WTC11 (cell line): ENCODE data around the gene HYAL1. TPM values are rescaled to one million over a fixed set of nuclear protein-coding genes. Genes with fewer than 3 reads are reported as not detected.

Experiments used
- ATAC-seq: fragments of 200-7000 bp; cut with Tn5 transposase; 2 replicates; pipeline ENCODE4 v1.10.0; 2021; ENCODE audit warnings: mild to moderate bottlenecking, moderate library complexity
- CTCF ChIA-PET: fragments of 300-600 bp; sonication (Branson Sonifier 250); formaldehyde crosslinking; loops from one replicate; lab custom pipeline; 2021; ENCODE audit warnings: antibody characterized with exemption; lab: Charles Lee
- POLR2A ChIA-PET: fragments of 350-600 bp; sonication (Branson Sonifier 250); formaldehyde crosslinking; loops from one replicate; lab custom pipeline; 2021; ENCODE audit warnings: antibody characterized with exemption; lab: Charles Lee
- DNase-seq: peaks from one replicate; pipeline ENCODE4 v3.0.0; 2021; ENCODE audit warnings: low spot score
- H3K27ac Mint-ChIP-seq: 2 replicates; pipeline ENCODE4 v1.8.0; 2021; ENCODE audit warnings: mixed read lengths
- H3K27me3 Mint-ChIP-seq: 2 replicates; pipeline ENCODE4 v1.8.0; 2021; ENCODE audit warnings: low read depth, mild to moderate bottlenecking, moderate library complexity, mixed read lengths
- H3K36me3 Mint-ChIP-seq: 2 replicates; pipeline ENCODE4 v1.8.0; 2021; ENCODE audit warnings: mixed read lengths
- H3K4me1 Mint-ChIP-seq: 2 replicates; pipeline ENCODE4 v1.8.0; 2022; ENCODE audit warnings: mixed read lengths
- H3K4me3 Mint-ChIP-seq: 2 replicates; pipeline ENCODE4 v1.8.0; 2021; ENCODE audit warnings: mild to moderate bottlenecking, moderate library complexity, mixed read lengths
- H3K9me3 Mint-ChIP-seq: 2 replicates; pipeline ENCODE4 v1.8.0; 2021; ENCODE audit warnings: mixed read lengths
- ARID4B ChIP-seq: sonication (generic); formaldehyde crosslinking; IDR thresholded peaks from 2 replicates; pipeline ENCODE4 v1.8.0; 2023; ENCODE audit warnings: missing genetic modification reagents, mild to moderate bottlenecking, borderline replicate concordance
- CREB1 ChIP-seq: sonication (generic); formaldehyde crosslinking; IDR thresholded peaks from 2 replicates; pipeline ENCODE4 v1.8.0; 2023; ENCODE audit warnings: mild to moderate bottlenecking, missing genetic modification reagents
- CREM ChIP-seq: sonication (generic); formaldehyde crosslinking; IDR thresholded peaks from 2 replicates; pipeline ENCODE4 v1.8.1; 2022; ENCODE audit warnings: mild to moderate bottlenecking, missing genetic modification reagents, moderate library complexity
- ELF4 ChIP-seq: sonication (generic); formaldehyde crosslinking; IDR thresholded peaks from 2 replicates; pipeline ENCODE4 v1.8.1; 2022; ENCODE audit warnings: low read depth, mild to moderate bottlenecking, moderate library complexity, missing genetic modification reagents
- ESRRA ChIP-seq: sonication (generic); formaldehyde crosslinking; IDR thresholded peaks from 2 replicates; pipeline ENCODE4 v1.8.1; 2022; ENCODE audit warnings: mild to moderate bottlenecking, missing genetic modification reagents, borderline replicate concordance
- GABPB1 ChIP-seq: sonication (generic); formaldehyde crosslinking; IDR thresholded peaks from 2 replicates; pipeline ENCODE4 v1.8.1; 2023; ENCODE audit warnings: mild to moderate bottlenecking, missing genetic modification reagents
- MXD4 ChIP-seq: fragments of 250-450 bp; sonication (Bioruptor Pico); IDR thresholded peaks from 2 replicates; pipeline ENCODE4 v1.8.0; 2021; ENCODE audit warnings: mild to moderate bottlenecking, moderate library complexity, borderline replicate concordance
- NR1H2 ChIP-seq: sonication (generic); formaldehyde crosslinking; IDR thresholded peaks from 2 replicates; pipeline ENCODE4 v1.9.0; 2021; ENCODE audit warnings: mild to moderate bottlenecking, moderate library complexity, missing genetic modification reagents
- OVOL2 ChIP-seq: fragments of 250-450 bp; sonication (Bioruptor Pico); IDR thresholded peaks from 2 replicates; pipeline ENCODE4 v1.9.0; 2021; ENCODE audit warnings: mild to moderate bottlenecking, borderline replicate concordance
- PRDM15 ChIP-seq: sonication (generic); formaldehyde crosslinking; IDR thresholded peaks from 2 replicates; pipeline ENCODE4 v1.8.0; 2022; ENCODE audit warnings: missing genetic modification reagents
- PRRX2 ChIP-seq: fragments of 250-450 bp; sonication (Bioruptor Pico); IDR thresholded peaks from 2 replicates; pipeline ENCODE4 v1.8.0; 2021; ENCODE audit warnings: mild to moderate bottlenecking
- TCF7 ChIP-seq: sonication (generic); formaldehyde crosslinking; IDR thresholded peaks from 2 replicates; pipeline ENCODE4 v1.8.0; 2022; ENCODE audit warnings: mild to moderate bottlenecking, low read depth, missing genetic modification reagents, moderate library complexity
- TP53 ChIP-seq: sonication (generic); formaldehyde crosslinking; IDR thresholded peaks from 2 replicates; pipeline ENCODE4 v1.8.1; 2023; ENCODE audit warnings: mild to moderate bottlenecking, missing genetic modification reagents
- USF2 ChIP-seq: sonication (generic); formaldehyde crosslinking; IDR thresholded peaks from 2 replicates; pipeline ENCODE4 v1.8.1; 2023; ENCODE audit warnings: mild to moderate bottlenecking, missing genetic modification reagents, moderate library complexity
- ZNF263 ChIP-seq: sonication (generic); formaldehyde crosslinking; IDR thresholded peaks from 2 replicates; pipeline ENCODE4 v1.8.1; 2022; ENCODE audit warnings: low read depth, mild to moderate bottlenecking, moderate library complexity, missing genetic modification reagents
- ZNF425 ChIP-seq: fragments of 250-450 bp; sonication (Bioruptor Pico); conservative IDR thresholded peaks from 2 replicates; pipeline ENCODE4 v1.9.0; 2021; ENCODE audit warnings: mild to moderate bottlenecking
- ZNF512 ChIP-seq: sonication (generic); formaldehyde crosslinking; IDR thresholded peaks from 2 replicates; pipeline ENCODE4 v1.8.1; 2022; ENCODE audit warnings: missing genetic modification reagents, borderline replicate concordance
- total RNA-seq: library from RNA; stranded (reverse); gene quantifications from 3 replicates; pipeline ENCODE4 v1.2.3, GENCODE V29; 2021
- TF ChIP-seq, protein P1 (sequence below): sonication (generic); formaldehyde crosslinking; IDR thresholded peaks from 2 replicates; pipeline ENCODE4 v1.8.0; 2022; ENCODE audit warnings: mild to moderate bottlenecking, missing genetic modification reagents
- TF ChIP-seq, protein P2 (sequence below): fragments of 250-450 bp; sonication (Bioruptor Pico); IDR thresholded peaks from 2 replicates; pipeline ENCODE4 v1.9.0; 2021; ENCODE audit warnings: mild to moderate bottlenecking

Gene HYAL1
- total RNA-seq, 1 experiment from 2014 or later, result 3.4 TPM

DNA sequence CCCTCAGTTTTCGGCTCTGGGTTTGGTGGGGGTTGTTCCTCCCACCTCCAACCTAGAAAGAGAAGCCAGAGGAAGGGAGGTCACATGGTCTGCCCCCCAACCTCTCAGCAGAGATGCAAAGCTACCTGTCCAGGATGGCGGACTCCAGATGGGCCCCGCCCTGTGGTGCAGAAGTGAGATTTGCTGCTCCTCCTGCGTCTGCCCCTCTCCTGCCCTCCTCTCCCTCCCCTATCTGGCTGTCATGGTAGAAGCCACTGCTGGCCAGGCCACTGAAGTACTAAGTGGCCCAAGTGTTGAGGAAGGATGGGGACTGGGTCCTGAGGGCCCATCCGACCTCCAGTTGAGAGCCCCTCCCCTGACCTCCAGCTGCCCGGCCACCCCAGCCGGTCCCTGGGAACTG lies 36.5 kb downstream of the HYAL1 start (continued):
- TF ChIP-seq USF2 (CRISPR knock-in tag) (peak; percentile 32; the same call in 1 of the 2 replicates), PRDM15 (CRISPR knock-in tag) (no peak), TP53 (CRISPR knock-in tag) (0 out of 2 replicates have a peak, but pooled peaks have one; percentile 26)

DNA sequence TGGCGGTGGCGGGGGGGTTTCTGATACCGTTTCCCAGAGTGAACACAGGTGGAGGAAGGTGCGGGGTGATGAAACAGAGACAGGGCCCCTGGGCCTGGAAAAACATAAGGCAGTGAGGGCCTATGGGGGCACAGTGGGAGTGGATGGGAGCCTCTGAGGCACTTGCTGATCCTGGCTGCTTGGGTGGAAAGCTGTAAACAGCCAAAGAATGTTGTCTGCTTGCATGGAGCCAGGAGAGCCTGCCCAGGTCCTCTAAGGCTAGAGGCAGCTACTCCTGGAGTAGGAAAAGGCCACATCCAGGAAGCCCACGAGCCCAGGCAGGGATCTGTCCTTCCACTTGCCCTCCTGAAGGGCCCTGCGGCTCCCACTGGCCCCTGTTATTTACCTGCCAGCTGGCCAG lies 37.4 kb downstream of the HYAL1 start:
- Mint-ChIP-seq H3K27me3 (no peaks in the 10 kb centered on the region; the same call in none of the 2 replicates), H3K36me3 (no peaks in the 10 kb centered on the region), H3K4me3 (no peak overlapping the region), H3K4me1 (peaks cover 48% of the 10 kb centered on the region), H3K27ac (no peak overlapping the region), H3K9me3 (no peaks in the 10 kb centered on the region)
- no peak for DNase-seq
- CTCF ChIA-PET, result interaction anchor here (1.0 to 12.5 kb wide), 8 partner anchors 9 to 72 kb away, joined by 4 to 145 read pairs (median 14); partner anchors contain the start of gene GNAT1
- TF ChIP-seq PRRX2, result no peak
- no peak for TF ChIP-seq NR1H2 (CRISPR knock-in tag)
- no peak for TF ChIP-seq GABPB1 (CRISPR knock-in tag)
- no peak for TF ChIP-seq ESRRA
- TF ChIP-seq, protein P1, sequence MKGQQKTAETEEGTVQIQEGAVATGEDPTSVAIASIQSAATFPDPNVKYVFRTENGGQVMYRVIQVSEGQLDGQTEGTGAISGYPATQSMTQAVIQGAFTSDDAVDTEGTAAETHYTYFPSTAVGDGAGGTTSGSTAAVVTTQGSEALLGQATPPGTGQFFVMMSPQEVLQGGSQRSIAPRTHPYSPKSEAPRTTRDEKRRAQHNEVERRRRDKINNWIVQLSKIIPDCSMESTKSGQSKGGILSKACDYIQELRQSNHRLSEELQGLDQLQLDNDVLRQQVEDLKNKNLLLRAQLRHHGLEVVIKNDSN (CRISPR knock-in tag), result no peak
- no peak for TF ChIP-seq OVOL2 (CRISPR knock-in tag)
- TF ChIP-seq TCF7 (CRISPR knock-in tag), result no peak
- no peak for TF ChIP-seq ZNF425 (CRISPR knock-in tag)
- TF ChIP-seq, protein P2, sequence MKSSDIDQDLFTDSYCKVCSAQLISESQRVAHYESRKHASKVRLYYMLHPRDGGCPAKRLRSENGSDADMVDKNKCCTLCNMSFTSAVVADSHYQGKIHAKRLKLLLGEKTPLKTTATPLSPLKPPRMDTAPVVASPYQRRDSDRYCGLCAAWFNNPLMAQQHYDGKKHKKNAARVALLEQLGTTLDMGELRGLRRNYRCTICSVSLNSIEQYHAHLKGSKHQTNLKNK (CRISPR knock-in tag), result no peak
- TF ChIP-seq ZNF512 (CRISPR knock-in tag), result no peak
- POLR2A ChIA-PET, result interaction anchor here (1.8 kb wide), 1 partner anchor 25 kb away, joined by 6 read pairs; no protein-coding TSS in a partner anchor
- no peak for ATAC-seq

DNA sequence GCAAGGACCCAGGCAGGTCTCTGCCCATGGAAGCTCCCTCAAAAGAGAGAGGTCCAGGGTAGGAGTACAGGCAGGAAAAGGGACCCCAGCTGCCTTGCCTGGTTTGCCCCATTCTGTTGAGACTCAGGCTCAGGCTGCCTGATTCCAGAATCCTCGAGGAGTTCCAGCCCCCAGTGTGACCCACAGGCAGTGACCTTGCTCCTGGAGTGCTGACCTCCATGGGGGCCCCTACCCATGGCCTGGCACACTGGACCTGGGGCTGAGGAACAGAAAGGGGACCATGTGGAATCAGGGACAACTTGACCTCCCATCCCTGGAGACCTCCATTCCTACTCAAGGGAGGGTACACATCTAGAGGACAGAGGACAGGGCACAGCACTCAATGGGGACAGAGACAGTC lies 37.8 kb downstream of the HYAL1 start:
- no peaks in the 10 kb centered on the region; the same call in 1 of the 2 replicates for H3K27me3 Mint-ChIP-seq
- no peaks in the 10 kb centered on the region for H3K36me3 Mint-ChIP-seq
- H3K27ac Mint-ChIP-seq, result no peak overlapping the region
- CTCF ChIA-PET, result interaction anchor here (1.0 to 4.4 kb wide), 8 partner anchors 10 to 72 kb away, joined by 6 to 73 read pairs (median 14); partner anchors contain the start of gene GNAT1
- H3K4me3 Mint-ChIP-seq, result no peak overlapping the region
- POLR2A ChIA-PET, result no interaction called here
- peaks cover 50% of the 10 kb centered on the region for H3K4me1 Mint-ChIP-seq
- H3K9me3 Mint-ChIP-seq, result no peaks in the 10 kb centered on the region
- DNase-seq (no peak), ATAC-seq (no peak)
- TF ChIP-seq ELF4 (no peak), MXD4 (CRISPR knock-in tag) (no peak), CREM (CRISPR knock-in tag) (no peak), CREB1 (CRISPR knock-in tag) (no peak), ARID4B (CRISPR knock-in tag) (no peak), ZNF263 (CRISPR knock-in tag) (no peak)
